Neural progenitor cell (in vitro differentiated cells): ENCODE data around the gene TATDN2. TPM values are rescaled to one million over a fixed set of nuclear protein-coding genes. Genes with fewer than 3 reads are reported as not detected.
"Not testable (repeated sequence)": the region's sequence is repeated elsewhere in the genome, so short reads cannot be mapped to it uniquely, and the experiment has no call there.

Source experiments
- DNase-seq: peaks from one replicate; pipeline ENCODE4 v3.0.0-alpha.2; 2016; ENCODE audit warnings: low spot score
- H2AFZ ChIP-seq: fragments of 200-600 bp; sonication (generic); replicated peaks from 2 replicates; pipeline ENCODE4 v1.6.1; 2016; ENCODE audit warnings: antibody characterized with exemption
- H3F3A ChIP-seq: fragments of 200-600 bp; sonication (generic); 2 replicates; pipeline ENCODE4 v1.6.1; 2016; ENCODE audit warnings: antibody characterized with exemption, low read depth
- H3K27ac ChIP-seq: fragments of 200-600 bp; sonication (generic); 2 replicates; pipeline ENCODE4 v1.5.1; 2016; ENCODE audit warnings: mild to moderate bottlenecking
- H3K27me3 ChIP-seq: fragments of 200-600 bp; sonication (generic); 2 replicates; pipeline ENCODE4 v1.6.1; 2016; ENCODE audit warnings: mild to moderate bottlenecking, moderate library complexity
- H3K36me3 ChIP-seq: fragments of 200-600 bp; sonication (generic); 2 replicates; pipeline ENCODE4 v1.5.1; 2016
- H3K4me1 ChIP-seq: fragments of 200-600 bp; sonication (generic); 2 replicates; pipeline ENCODE4 v1.6.1; 2016; ENCODE audit warnings: mixed run types
- H3K4me2 ChIP-seq: fragments of 200-600 bp; sonication (generic); 2 replicates; pipeline ENCODE4 v1.6.1; 2016
- H3K4me3 ChIP-seq: fragments of 200-600 bp; sonication (generic); 2 replicates; pipeline ENCODE4 v1.5.1; 2016
- H3K79me2 ChIP-seq: fragments of 200-600 bp; sonication (generic); 2 replicates; pipeline ENCODE4 v1.6.1; 2016; ENCODE audit warnings: low read depth
- H3K9ac ChIP-seq: fragments of 200-600 bp; sonication (generic); 2 replicates; pipeline ENCODE4 v1.6.1; 2016
- H3K9me3 ChIP-seq: fragments of 200-600 bp; sonication (generic); 2 replicates; pipeline ENCODE4 v1.5.1; 2016; ENCODE audit warnings: low read depth
- H4K20me1 ChIP-seq: fragments of 200-600 bp; sonication (generic); 2 replicates; pipeline ENCODE4 v1.6.1; 2016; ENCODE audit warnings: low read depth
- H3K27ac Mint-ChIP-seq: 3 replicates; pipeline ENCODE4 v1.8.0; 2021; ENCODE audit warnings: mixed read lengths
- H3K27me3 Mint-ChIP-seq: 2 replicates; pipeline ENCODE4 v1.8.0; 2022; ENCODE audit warnings: low read depth, mild to moderate bottlenecking, inconsistent platforms, moderate library complexity, mixed read lengths; ENCODE audit not compliant: insufficient read depth
- H3K36me3 Mint-ChIP-seq: 3 replicates; pipeline ENCODE4 v1.8.0; 2021; ENCODE audit warnings: mixed read lengths
- H3K4me1 Mint-ChIP-seq: 3 replicates; pipeline ENCODE4 v1.8.0; 2021; ENCODE audit warnings: mixed read lengths
- H3K4me3 Mint-ChIP-seq: 3 replicates; pipeline ENCODE4 v1.8.0; 2021; ENCODE audit warnings: mild to moderate bottlenecking, moderate library complexity, mixed read lengths
- H3K9me3 Mint-ChIP-seq: 3 replicates; pipeline ENCODE4 v1.8.0; 2020; ENCODE audit warnings: mixed read lengths
- CTCF ChIP-seq: fragments of 200-600 bp; sonication (generic); IDR thresholded peaks from 2 replicates; pipeline ENCODE4 v1.5.1; 2017; ENCODE audit warnings: antibody characterized with exemption, mild to moderate bottlenecking
- EZH2 ChIP-seq: fragments of 200-600 bp; sonication (generic); IDR thresholded peaks from 2 replicates; pipeline ENCODE4 v1.6.1; 2017; ENCODE audit warnings: antibody characterized with exemption, mild to moderate bottlenecking, moderate library complexity
- EZH2phosphoT487 ChIP-seq: fragments of 200-600 bp; sonication (generic); IDR thresholded peaks from 2 replicates; pipeline ENCODE4 v1.6.1; 2017; ENCODE audit warnings: antibody characterized with exemption
- total RNA-seq: library from RNA; depleted of rRNA; stranded (reverse); fragments of >200 nt; gene quantifications from 2 replicates; pipeline ENCODE4 v1.2.3, GENCODE V29; 2015; ENCODE audit warnings: low replicate concordance

The TATDN2 gene
- total RNA-seq, 1 donor from 2014 or later, result 11.7 TPM

GRCh38 chr3:10265833-10266232 is 17.6 kb downstream of the TATDN2 start:
- Histone ChIP-seq H3K4me3 (no peak overlapping the region), H3K4me1 (peaks cover 6% of the 10 kb centered on the region), H3K27ac (no peak overlapping the region), H2AFZ (no peak overlapping the region), H3K79me2 (peaks cover 53% of the 10 kb centered on the region), H4K20me1 (peaks cover 10% of the 10 kb centered on the region), H3K36me3 (peaks cover 9% of the 10 kb centered on the region), H3K9me3 (no peaks in the 10 kb centered on the region), H3K9ac (no peak overlapping the region), H3K27me3 (no peaks in the 10 kb centered on the region), H3F3A (peaks cover 15% of the 10 kb centered on the region), H3K4me2 (no peak overlapping the region)
- H3K27ac Mint-ChIP-seq, result no peak overlapping the region
- DNase-seq, result no peak
- no peaks in the 10 kb centered on the region for H3K9me3 Mint-ChIP-seq
- peaks cover 38% of the 10 kb centered on the region for H3K36me3 Mint-ChIP-seq
- TF ChIP-seq EZH2 (no peak), EZH2phosphoT487 (no peak), CTCF (no peak)
- no peaks in the 10 kb centered on the region for H3K27me3 Mint-ChIP-seq
- H3K4me1 Mint-ChIP-seq, result peaks cover 13% of the 10 kb centered on the region
- H3K4me3 Mint-ChIP-seq, result no peak overlapping the region

GRCh38 chr3:10266936-10267335 is 18.7 kb downstream of the TATDN2 start:
- Mint-ChIP-seq H3K36me3 (peaks cover 33% of the 10 kb centered on the region), H3K4me1 (peaks cover 13% of the 10 kb centered on the region)
- H3K27me3 Mint-ChIP-seq, H3K4me2 ChIP-seq, H3K9me3 ChIP-seq, H3K9ac ChIP-seq, H3K4me1 ChIP-seq, H3K27ac ChIP-seq, H3K36me3 ChIP-seq, H3K4me3 ChIP-seq, H2AFZ ChIP-seq, DNase-seq, H3K4me3 Mint-ChIP-seq, H3K27me3 ChIP-seq, H3K27ac Mint-ChIP-seq, H3K9me3 Mint-ChIP-seq, H3F3A ChIP-seq: not testable (repeated sequence)
- Histone ChIP-seq H3K79me2 (peaks cover 53% of the 10 kb centered on the region), H4K20me1 (peaks cover 10% of the 10 kb centered on the region)

- Histone ChIP-seq H3K4me1 (peaks cover 6% of the 10 kb centered on the region), H4K20me1 (peaks cover 10% of the 10 kb centered on the region), H3K9me3 (no peaks in the 10 kb centered on the region), H3K79me2 (peaks cover 53% of the 10 kb centered on the region), H3K36me3 (peaks cover 9% of the 10 kb centered on the region), H3F3A (peaks cover 3% of the 10 kb centered on the region), H2AFZ (no peak overlapping the region), H3K4me2 (no peak overlapping the region), H3K4me3 (no peak overlapping the region), H3K27ac (no peak overlapping the region), H3K9ac (no peak overlapping the region), H3K27me3 (no peaks in the 10 kb centered on the region)
- peaks cover 32% of the 10 kb centered on the region for H3K36me3 Mint-ChIP-seq
- no peak overlapping the region for H3K27ac Mint-ChIP-seq
- H3K27me3 Mint-ChIP-seq, result no peaks in the 10 kb centered on the region
- TF ChIP-seq EZH2phosphoT487, result no peak
- TF ChIP-seq CTCF, result no peak
- TF ChIP-seq EZH2, result no peak
- H3K4me3 Mint-ChIP-seq, result no peak overlapping the region
- no peak for DNase-seq
- peaks cover 12% of the 10 kb centered on the region for H3K4me1 Mint-ChIP-seq
- H3K9me3 Mint-ChIP-seq, result no peaks in the 10 kb centered on the region
Measured at GRCh38 chr3:10268116-10268515, 19.9 kb downstream of the TATDN2 start.

- no peak for DNase-seq
- Histone ChIP-seq H3K4me2 (no peak overlapping the region), H3K27me3 (no peaks in the 10 kb centered on the region), H3K4me3 (no peak overlapping the region), H4K20me1 (peaks cover 15% of the 10 kb centered on the region), H3K36me3 (peaks cover 9% of the 10 kb centered on the region), H2AFZ (no peak overlapping the region), H3K9ac (no peak overlapping the region), H3K9me3 (no peaks in the 10 kb centered on the region), H3K4me1 (no peaks in the 10 kb centered on the region), H3K27ac (no peak overlapping the region), H3K79me2 (peaks cover 60% of the 10 kb centered on the region), H3F3A (peaks cover 2% of the 10 kb centered on the region)
- no peak for TF ChIP-seq CTCF
- no peak for TF ChIP-seq EZH2
- no peak for TF ChIP-seq EZH2phosphoT487
- no peak overlapping the region for H3K27ac Mint-ChIP-seq
- no peaks in the 10 kb centered on the region for H3K9me3 Mint-ChIP-seq
- H3K4me3 Mint-ChIP-seq, result no peak overlapping the region
- H3K27me3 Mint-ChIP-seq, result no peaks in the 10 kb centered on the region
- peaks cover 26% of the 10 kb centered on the region for H3K36me3 Mint-ChIP-seq
- H3K4me1 Mint-ChIP-seq, result peaks cover 4% of the 10 kb centered on the region
Measured at GRCh38 chr3:10268930-10269329, 20.7 kb downstream of the TATDN2 start.
